Measurements from ENCODE around the gene AKAP1. TPM values are rescaled to one million over a fixed set of nuclear protein-coding genes. Genes with fewer than 3 reads are reported as not detected.

AKAP1 gene
- total RNA-seq, 1 experiment from 2014 or later, result 73.1 TPM

- no peaks in the 10 kb centered on the region for H3K9me2 ChIP-seq (replicated peaks; ENCODE audit: low read length)
- TF ChIP-seq CTCF (conservative IDR thresholded peaks at IDR 0.05; ENCODE audit: low read depth, low read length) (no peak), EZH2 (IDR thresholded peaks at IDR 0.05; ENCODE audit: low read length, unreplicated experiment) (no peak), EZH2phosphoT487 (IDR thresholded peaks at IDR 0.05; ENCODE audit: borderline replicate concordance, low read length) (no peak)
- POLR2A ChIA-PET (ENCODE audit: unreplicated experiment), result no interaction called here
- intact Hi-C loops (cut with micrococcal nuclease), result no loop called here
- no peak overlapping the region for H2AFZ ChIP-seq (ENCODE audit: low read length)
- H3K4me3 ChIP-seq (ENCODE audit: low read length), result no peak overlapping the region
- no peaks in the 10 kb centered on the region for H4K20me1 ChIP-seq (ENCODE audit: low read length)
- CTCF ChIA-PET, result no interaction called here
- H3K4me2 ChIP-seq (ENCODE audit: low read length), result no peak overlapping the region
- no TSS peak for BruUV-seq (replicated peaks)
- H3K9me3 ChIP-seq (ENCODE audit: low read length), result no peaks in the 10 kb centered on the region
- H3K36me3 ChIP-seq (ENCODE audit: low read depth, low read length), result no peaks in the 10 kb centered on the region
- no peaks in the 10 kb centered on the region for H3K79me2 ChIP-seq (ENCODE audit: low read length)
- no peaks in the 10 kb centered on the region for H3F3A ChIP-seq (ENCODE audit: low read length, unreplicated experiment)
- peaks cover 14% of the 10 kb centered on the region for H3K4me1 ChIP-seq (ENCODE audit: insufficient read depth, low read length)
- ATAC-seq (no peak), DNase-seq (no peak)
- H3K27ac ChIP-seq (ENCODE audit: low read length), result no peak overlapping the region
- no peak overlapping the region for H3K9ac ChIP-seq (ENCODE audit: low read length)
- no peaks in the 10 kb centered on the region for H3K27me3 ChIP-seq (ENCODE audit: low read length)
These were observed 80.7 kb downstream of the AKAP1 start for GRCh38 chr17:57165754-57166153.

DNA sequence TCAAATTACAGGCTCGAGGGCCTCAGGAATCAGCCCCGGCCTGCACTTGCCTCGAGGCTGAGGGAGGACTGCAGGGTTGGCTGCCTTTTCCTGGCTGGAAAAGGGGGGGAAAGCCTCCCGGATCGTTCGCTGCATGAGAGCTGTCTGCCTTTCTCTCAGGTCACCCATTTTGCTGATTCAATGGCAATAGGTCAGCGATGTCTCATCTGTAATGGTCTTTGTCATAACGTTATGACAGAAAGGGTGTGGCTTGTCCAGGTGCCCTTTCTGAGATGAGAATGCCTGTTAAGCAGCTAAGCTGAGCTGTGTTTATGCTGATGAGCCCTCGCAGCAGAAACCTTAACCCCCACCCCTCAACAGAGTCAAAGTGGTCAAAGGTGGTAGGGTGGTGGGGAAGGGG is 81.8 kb downstream of the AKAP1 start:
- peak overlapping the region; percentile 77 for H3K4me2 ChIP-seq (ENCODE audit: low read length)
- TF ChIP-seq EZH2phosphoT487 (IDR thresholded peaks at IDR 0.05; ENCODE audit: borderline replicate concordance, low read length) (no peak), EZH2 (IDR thresholded peaks at IDR 0.05; ENCODE audit: low read length, unreplicated experiment) (no peak), CTCF (conservative IDR thresholded peaks at IDR 0.05; ENCODE audit: low read depth, low read length) (no peak)
- BruUV-seq (replicated peaks), result no TSS peak
- H3K9me2 ChIP-seq (replicated peaks; ENCODE audit: low read length), result no peaks in the 10 kb centered on the region
- no peaks in the 10 kb centered on the region for H3K27me3 ChIP-seq (ENCODE audit: low read length)
- H3K27ac ChIP-seq (ENCODE audit: low read length), result peak overlapping the region; percentile 10; the same call in 1 of the 2 replicates
- no peaks in the 10 kb centered on the region for H3K36me3 ChIP-seq (ENCODE audit: low read depth, low read length)
- H2AFZ ChIP-seq (ENCODE audit: low read length), result peak overlapping the region; percentile 74
- no peaks in the 10 kb centered on the region for H3F3A ChIP-seq (ENCODE audit: low read length, unreplicated experiment)
- H3K79me2 ChIP-seq (ENCODE audit: low read length), result no peaks in the 10 kb centered on the region
- CTCF ChIA-PET, result interaction anchor here (1.5 kb wide), 1 partner anchor 76 kb away, joined by 3 read pairs; no protein-coding TSS in a partner anchor
- H3K4me1 ChIP-seq (ENCODE audit: insufficient read depth, low read length), result peaks cover 14% of the 10 kb centered on the region
- DNase-seq (peak; percentile 80), ATAC-seq (peak; percentile 93)
- no peaks in the 10 kb centered on the region for H3K9me3 ChIP-seq (ENCODE audit: low read length)
- H4K20me1 ChIP-seq (ENCODE audit: low read length), result no peaks in the 10 kb centered on the region
- POLR2A ChIA-PET (ENCODE audit: unreplicated experiment), result no interaction called here
- H3K4me3 ChIP-seq (ENCODE audit: low read length), result peak overlapping the region; percentile 27; the same call in 1 of the 2 replicates
- no peak overlapping the region for H3K9ac ChIP-seq (ENCODE audit: low read length)
- intact Hi-C loops (cut with micrococcal nuclease), result no loop called here

DNA sequence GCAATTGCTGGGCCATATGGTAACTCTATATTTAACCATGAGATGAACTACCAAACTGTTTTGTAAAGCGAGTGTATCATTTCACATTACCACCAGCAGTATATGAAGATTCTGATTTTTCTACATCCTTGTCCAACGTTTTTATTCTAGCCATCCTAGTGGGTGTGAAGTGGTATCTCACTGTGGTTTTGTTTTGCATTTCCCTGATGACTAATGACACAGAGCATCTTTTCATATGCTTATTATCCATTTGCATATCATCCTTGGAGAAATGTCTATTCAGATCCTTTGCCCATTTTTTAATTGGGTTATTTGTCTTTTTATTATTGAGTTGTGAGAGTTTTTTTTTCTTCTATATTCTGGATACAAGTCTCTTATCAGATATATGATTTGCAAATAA is 83.6 kb downstream of the AKAP1 start:
- TF ChIP-seq EZH2phosphoT487 (IDR thresholded peaks at IDR 0.05; ENCODE audit: borderline replicate concordance, low read length), result no peak
- no peak for TF ChIP-seq CTCF (conservative IDR thresholded peaks at IDR 0.05; ENCODE audit: low read depth, low read length)
- no peak for TF ChIP-seq EZH2 (IDR thresholded peaks at IDR 0.05; ENCODE audit: low read length, unreplicated experiment)
- H3F3A ChIP-seq (ENCODE audit: low read length, unreplicated experiment), result no peaks in the 10 kb centered on the region
- CTCF ChIA-PET, result no interaction called here
- H3K4me1 ChIP-seq (ENCODE audit: insufficient read depth, low read length), result peaks cover 14% of the 10 kb centered on the region
- no peaks in the 10 kb centered on the region for H3K27me3 ChIP-seq (ENCODE audit: low read length)
- H3K27ac ChIP-seq (ENCODE audit: low read length), result no peak overlapping the region
- no peaks in the 10 kb centered on the region for H3K9me2 ChIP-seq (replicated peaks; ENCODE audit: low read length)
- H3K9ac ChIP-seq (ENCODE audit: low read length), result no peak overlapping the region
- no TSS peak for BruUV-seq (replicated peaks)
- no peak overlapping the region for H3K4me3 ChIP-seq (ENCODE audit: low read length)
- no peaks in the 10 kb centered on the region for H3K36me3 ChIP-seq (ENCODE audit: low read depth, low read length)
- intact Hi-C loops (cut with micrococcal nuclease), result no loop called here
- ATAC-seq (no peak), DNase-seq (no peak)
- no peaks in the 10 kb centered on the region for H4K20me1 ChIP-seq (ENCODE audit: low read length)
- POLR2A ChIA-PET (ENCODE audit: unreplicated experiment), result no interaction called here
- no peaks in the 10 kb centered on the region for H3K79me2 ChIP-seq (ENCODE audit: low read length)
- no peak overlapping the region for H2AFZ ChIP-seq (ENCODE audit: low read length)
- H3K4me2 ChIP-seq (ENCODE audit: low read length), result no peak overlapping the region
- no peaks in the 10 kb centered on the region for H3K9me3 ChIP-seq (ENCODE audit: low read length)
